Peyer's patch (tissue), 4 donors: ENCODE data around the gene ARHGEF38. TPM values are rescaled to one million over a fixed set of nuclear protein-coding genes. Genes with fewer than 3 reads are reported as not detected.

ENCODE experiments used
- DNase-seq, 3 donors: peaks; one replicate each; pipeline ENCODE4 v3.0.0-alpha.2; 2017 to 2019
- H3K27ac ChIP-seq, 4 donors: fragments of 200-600 bp; sonication (generic); one replicate each; pipeline ENCODE4 v1.5.1; 2016 to 2019
- H3K27me3 ChIP-seq, 2 donors: fragments of 200-600 bp; sonication (generic); one replicate each; pipeline ENCODE4 v1.5.1; 2019
- H3K36me3 ChIP-seq, 3 donors: fragments of 200-600 bp; sonication (generic); one replicate each; pipeline ENCODE4 v1.5.1; 2016 to 2019
- H3K4me1 ChIP-seq, 4 donors: fragments of 200-600 bp; sonication (generic); one replicate each; pipeline ENCODE4 v1.5.1; 2016 to 2019
- H3K4me3 ChIP-seq, 4 donors: fragments of 200-600 bp; sonication (generic); 1 replicate in 3 of 4; 2 replicates in 1 of 4; pipeline ENCODE4 v1.5.1; 2016 to 2019; ENCODE audit warnings: mild to moderate bottlenecking in 1 of 4
- H3K9me3 ChIP-seq, 4 donors: fragments of 200-600 bp; sonication (generic); one replicate each; pipeline ENCODE4 v1.5.1; 2016 to 2019; ENCODE audit warnings: mild to moderate bottlenecking in 1 of 4
- POLR2A ChIP-seq, 2 donors: fragments of 450-650 bp; IDR thresholded peaks; one replicate each; pipeline ENCODE4 v1.5.1; 2017; ENCODE audit warnings: antibody characterized with exemption in 2 of 2, mild to moderate bottlenecking in 2 of 2, moderate library complexity in 2 of 2
- total RNA-seq, 4 donors: library from RNA; depleted of rRNA; stranded (reverse); fragments of >200 nt; gene quantifications; one replicate each; pipeline ENCODE4 v1.1.0, GENCODE V29; 2016
- TF ChIP-seq, protein P1 (sequence below), 6 experiments: fragments of 450-650 bp in 4 of 6; fragments of 200-600 bp in 2 of 6; sonication (generic) in 1 of 6; IDR thresholded peaks; one replicate each; pipeline ENCODE4 v1.5.1; 2017 to 2019; ENCODE audit warnings: antibody characterized with exemption in 6 of 6, mild to moderate bottlenecking in 3 of 6, moderate library complexity in 1 of 6

The ARHGEF38 gene
- total RNA-seq, 4 donors from 2014 or later: 17.3 to 31.8 (median 25.4) TPM

DNA sequence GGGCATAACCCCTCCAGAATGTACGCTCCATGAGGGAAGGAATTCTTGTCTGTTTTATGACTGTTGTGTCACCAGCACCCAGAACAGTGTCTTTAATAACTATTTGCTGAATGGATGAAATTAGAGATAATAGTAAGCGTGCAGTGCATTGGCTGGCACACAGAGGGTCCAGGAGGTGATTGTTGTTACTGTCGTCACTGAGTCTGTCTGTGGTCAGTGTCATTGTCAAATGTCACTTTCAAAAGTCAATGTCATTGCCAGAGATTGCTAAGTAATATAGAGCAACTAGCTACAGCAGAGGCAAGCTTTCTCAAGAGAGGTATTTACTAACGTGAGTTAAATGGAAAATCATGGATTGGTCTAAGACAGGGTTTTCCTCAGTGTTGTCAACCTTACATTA, 70.7 kb downstream of the ARHGEF38 start:
- Histone ChIP-seq H3K36me3 (no peaks in the 10 kb centered on the region), H3K27ac (no peak overlapping the region), H3K27me3 (no peaks in the 10 kb centered on the region), H3K4me1 (peaks cover 0 to 11% (median 0%) of the 10 kb centered on the region in 4 donors), H3K9me3 (no peaks in the 10 kb centered on the region), H3K4me3 (no peak overlapping the region)
- DNase-seq: no peak
- no peak for TF ChIP-seq POLR2A (IDR thresholded peaks at IDR 0.05)
- TF ChIP-seq, protein P1, sequence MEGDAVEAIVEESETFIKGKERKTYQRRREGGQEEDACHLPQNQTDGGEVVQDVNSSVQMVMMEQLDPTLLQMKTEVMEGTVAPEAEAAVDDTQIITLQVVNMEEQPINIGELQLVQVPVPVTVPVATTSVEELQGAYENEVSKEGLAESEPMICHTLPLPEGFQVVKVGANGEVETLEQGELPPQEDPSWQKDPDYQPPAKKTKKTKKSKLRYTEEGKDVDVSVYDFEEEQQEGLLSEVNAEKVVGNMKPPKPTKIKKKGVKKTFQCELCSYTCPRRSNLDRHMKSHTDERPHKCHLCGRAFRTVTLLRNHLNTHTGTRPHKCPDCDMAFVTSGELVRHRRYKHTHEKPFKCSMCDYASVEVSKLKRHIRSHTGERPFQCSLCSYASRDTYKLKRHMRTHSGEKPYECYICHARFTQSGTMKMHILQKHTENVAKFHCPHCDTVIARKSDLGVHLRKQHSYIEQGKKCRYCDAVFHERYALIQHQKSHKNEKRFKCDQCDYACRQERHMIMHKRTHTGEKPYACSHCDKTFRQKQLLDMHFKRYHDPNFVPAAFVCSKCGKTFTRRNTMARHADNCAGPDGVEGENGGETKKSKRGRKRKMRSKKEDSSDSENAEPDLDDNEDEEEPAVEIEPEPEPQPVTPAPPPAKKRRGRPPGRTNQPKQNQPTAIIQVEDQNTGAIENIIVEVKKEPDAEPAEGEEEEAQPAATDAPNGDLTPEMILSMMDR (IDR thresholded peaks at IDR 0.05): no peak

DNA sequence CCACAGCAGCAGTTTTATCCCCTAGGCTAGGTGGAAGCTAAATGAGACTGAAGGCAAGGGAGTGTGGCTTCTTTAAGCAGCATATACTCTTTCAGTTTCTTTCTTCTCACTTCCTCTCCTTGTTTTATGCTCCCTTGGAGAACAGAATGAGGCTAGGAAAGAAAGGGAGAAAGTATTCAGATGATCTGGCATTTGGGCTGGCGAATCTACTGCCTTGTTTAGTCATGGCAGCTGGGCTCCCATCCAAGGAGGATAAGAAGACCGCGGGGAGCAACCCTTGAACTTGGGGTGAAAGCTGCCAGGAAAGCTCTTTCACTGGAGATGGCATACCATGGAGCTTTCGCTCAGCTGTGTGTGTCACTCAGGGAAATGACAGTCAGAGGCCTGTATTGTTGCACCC, 72.1 kb downstream of the ARHGEF38 start:
- peaks cover 0 to 11% (median 0%) of the 10 kb centered on the region in 4 donors for H3K4me1 ChIP-seq
- TF ChIP-seq, protein P1 (IDR thresholded peaks at IDR 0.05): no peak
- peak in 1 of 2 donors; percentile 22 for TF ChIP-seq POLR2A (IDR thresholded peaks at IDR 0.05)
- H3K36me3 ChIP-seq: no peaks in the 10 kb centered on the region
- H3K4me3 ChIP-seq: no peak overlapping the region
- peak overlapping the region in 2 of 4 donors; percentile 31 to 53 for H3K27ac ChIP-seq
- DNase-seq: peak in 2 of 3 donors; percentile 75 to 89
- no peaks in the 10 kb centered on the region for H3K9me3 ChIP-seq
- no peaks in the 10 kb centered on the region for H3K27me3 ChIP-seq

DNA sequence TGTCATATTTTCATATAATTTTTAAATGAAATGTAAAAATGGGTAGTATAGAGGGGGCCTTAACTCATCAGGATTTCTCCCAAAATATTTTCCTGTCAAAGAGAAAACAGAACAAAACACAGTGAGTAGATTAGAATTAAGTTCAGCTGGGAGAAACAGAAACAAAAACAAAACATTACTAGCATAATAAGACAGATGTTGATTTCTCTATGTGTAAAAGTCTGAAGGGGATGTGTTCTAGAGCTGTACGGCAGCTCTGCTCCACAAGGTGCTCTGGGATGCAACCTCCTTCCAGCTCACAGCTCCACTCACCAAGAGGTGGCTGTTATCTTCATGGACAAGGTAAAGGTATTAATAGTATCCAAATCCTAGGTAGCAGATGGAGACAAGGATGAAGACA, 72.8 kb downstream of the ARHGEF38 start:
- peak overlapping the region in 1 of 4 donors; percentile 31 for H3K27ac ChIP-seq
- peaks cover 0 to 11% (median 0%) of the 10 kb centered on the region in 4 donors for H3K4me1 ChIP-seq
- TF ChIP-seq POLR2A (IDR thresholded peaks at IDR 0.05): no peak
- TF ChIP-seq, protein P1 (IDR thresholded peaks at IDR 0.05): no peak
- H3K36me3 ChIP-seq: no peaks in the 10 kb centered on the region
- H3K27me3 ChIP-seq: no peaks in the 10 kb centered on the region
- H3K9me3 ChIP-seq: no peaks in the 10 kb centered on the region
- no peak for DNase-seq
- H3K4me3 ChIP-seq: no peak overlapping the region

DNA sequence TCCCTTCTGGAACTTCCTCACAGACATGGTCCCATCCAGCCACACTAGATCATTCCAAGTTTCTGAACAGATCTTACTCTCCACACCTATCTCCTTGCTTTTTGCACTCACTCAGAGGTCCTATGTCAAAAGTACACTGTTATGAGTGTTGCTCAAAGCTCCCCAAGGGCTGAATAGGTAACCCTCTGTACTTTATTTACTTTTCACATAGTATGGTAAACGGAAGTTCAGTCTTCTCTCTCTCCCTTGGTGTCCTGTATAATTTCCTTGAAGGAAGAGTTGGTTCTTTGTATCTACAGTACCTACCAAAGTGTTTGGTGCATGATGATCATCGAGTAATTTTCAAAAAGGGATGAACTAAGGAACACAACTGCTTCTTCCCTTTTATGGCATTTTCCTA, 74.4 kb downstream of the ARHGEF38 start:
- no peaks in the 10 kb centered on the region for H3K27me3 ChIP-seq
- peaks cover 0 to 11% (median 0%) of the 10 kb centered on the region in 4 donors for H3K4me1 ChIP-seq
- no peak for TF ChIP-seq POLR2A (IDR thresholded peaks at IDR 0.05)
- TF ChIP-seq, protein P1 (IDR thresholded peaks at IDR 0.05): no peak
- H3K9me3 ChIP-seq: no peaks in the 10 kb centered on the region
- H3K4me3 ChIP-seq: no peak overlapping the region
- no peak overlapping the region for H3K27ac ChIP-seq
- no peak for DNase-seq
- H3K36me3 ChIP-seq: peaks cover 0 to 3% (median 0%) of the 10 kb centered on the region in 3 donors

DNA sequence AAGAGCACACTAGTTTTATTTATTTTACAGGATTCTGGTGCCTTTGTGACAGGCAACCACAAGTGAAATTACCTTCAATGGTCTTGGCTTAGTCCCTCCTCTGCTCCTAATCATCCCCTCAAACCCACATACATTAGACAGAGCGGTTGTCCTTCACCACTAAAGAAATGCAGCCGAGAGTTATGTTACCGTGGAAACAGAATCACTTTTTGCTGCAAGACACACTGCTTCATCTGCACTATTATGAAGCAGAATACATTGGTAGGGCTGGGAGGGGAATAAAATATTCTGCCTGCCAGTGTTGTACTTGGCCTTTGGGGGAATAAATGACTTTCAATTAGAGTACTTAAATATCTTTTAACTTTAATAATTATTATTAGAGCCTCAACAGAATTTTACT, 75.2 kb downstream of the ARHGEF38 start:
- TF ChIP-seq POLR2A (IDR thresholded peaks at IDR 0.05): no peak
- TF ChIP-seq, protein P1 (IDR thresholded peaks at IDR 0.05): no peak
- H3K4me1 ChIP-seq: peaks cover 0 to 11% (median 0%) of the 10 kb centered on the region in 4 donors
- H3K27me3 ChIP-seq: no peaks in the 10 kb centered on the region
- H3K27ac ChIP-seq: no peak overlapping the region
- H3K4me3 ChIP-seq: no peak overlapping the region
- no peak for DNase-seq
- H3K36me3 ChIP-seq: peaks cover 0 to 3% (median 0%) of the 10 kb centered on the region in 3 donors
- no peaks in the 10 kb centered on the region for H3K9me3 ChIP-seq
